Mammary epithelial cell (primary cell): ENCODE data around the gene PTPA.

Source experiments
- EZH2 ChIP-seq: IDR thresholded peaks from 2 replicates; pipeline ENCODE4 v1.6.1; 2012; ENCODE audit warnings: low read length, inconsistent platforms, borderline replicate concordance
- TF ChIP-seq, protein P1 (sequence below), 2 donors: IDR thresholded peaks in 1 of 2; conservative IDR thresholded peaks in 1 of 2; 2 replicates each; pipeline ENCODE4 v1.5.1; 2011 to 2012; ENCODE audit warnings: inconsistent platforms in 2 of 2, low read length in 2 of 2, mild to moderate bottlenecking in 2 of 2, control low read depth in 1 of 2, low read depth in 1 of 2; ENCODE audit not compliant: insufficient read depth in 1 of 2; ENCODE audit errors: extremely low read depth in 1 of 2

DNA sequence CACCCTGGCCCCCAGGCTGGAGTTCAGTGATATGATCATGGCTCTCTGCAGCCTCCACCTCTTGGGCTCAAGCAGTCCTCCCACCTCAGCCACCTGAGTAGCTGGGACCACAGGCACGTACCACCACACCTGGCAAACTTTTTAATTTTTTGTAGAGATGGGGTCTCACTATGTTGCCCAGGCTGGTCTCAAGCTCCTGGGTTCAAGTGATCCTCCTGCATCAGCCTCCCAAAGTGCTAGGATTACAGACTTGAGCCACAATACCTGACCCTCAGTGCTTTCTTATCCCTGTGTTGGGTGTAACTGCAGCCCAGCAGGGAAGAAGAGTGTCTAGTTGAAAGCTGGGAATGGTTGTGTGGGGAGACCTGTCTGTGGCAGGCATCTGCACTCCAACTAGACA, 10.9 kb downstream of the PTPA start:
- TF ChIP-seq, protein P1, sequence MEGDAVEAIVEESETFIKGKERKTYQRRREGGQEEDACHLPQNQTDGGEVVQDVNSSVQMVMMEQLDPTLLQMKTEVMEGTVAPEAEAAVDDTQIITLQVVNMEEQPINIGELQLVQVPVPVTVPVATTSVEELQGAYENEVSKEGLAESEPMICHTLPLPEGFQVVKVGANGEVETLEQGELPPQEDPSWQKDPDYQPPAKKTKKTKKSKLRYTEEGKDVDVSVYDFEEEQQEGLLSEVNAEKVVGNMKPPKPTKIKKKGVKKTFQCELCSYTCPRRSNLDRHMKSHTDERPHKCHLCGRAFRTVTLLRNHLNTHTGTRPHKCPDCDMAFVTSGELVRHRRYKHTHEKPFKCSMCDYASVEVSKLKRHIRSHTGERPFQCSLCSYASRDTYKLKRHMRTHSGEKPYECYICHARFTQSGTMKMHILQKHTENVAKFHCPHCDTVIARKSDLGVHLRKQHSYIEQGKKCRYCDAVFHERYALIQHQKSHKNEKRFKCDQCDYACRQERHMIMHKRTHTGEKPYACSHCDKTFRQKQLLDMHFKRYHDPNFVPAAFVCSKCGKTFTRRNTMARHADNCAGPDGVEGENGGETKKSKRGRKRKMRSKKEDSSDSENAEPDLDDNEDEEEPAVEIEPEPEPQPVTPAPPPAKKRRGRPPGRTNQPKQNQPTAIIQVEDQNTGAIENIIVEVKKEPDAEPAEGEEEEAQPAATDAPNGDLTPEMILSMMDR (conservative IDR thresholded peaks at IDR 0.05 in 1 of 2, IDR thresholded peaks at IDR 0.05 in 1 of 2; ENCODE audit: extremely low read depth in 1 of 2, insufficient read depth in 1 of 2, low read depth in 1 of 2, low read length in 2 of 2) = no peak
- no peak for TF ChIP-seq EZH2
